ENCODE measurements around the gene CHST12.
"Not testable (repeated sequence)": the region's sequence is repeated elsewhere in the genome, so short reads cannot be mapped to it uniquely, and the experiment has no call there.

CHST12 gene

GRCh38 chr7:2403014-2403717 lies at the start of gene CHST12:
Gene CHST12 (plus strand): TSS chr7:2403611. CDS start chr7:2432640, 29,029 bp downstream.
- peak; percentile 94 for DNase-seq

- DNase-seq: peak; percentile 91
These were observed 49.5 kb upstream of the CHST12 start for GRCh38 chr7:2353936-2354185.

- DNase-seq: peak; percentile 97
These were observed 49.0 kb upstream of the CHST12 start, which contains the start of gene EIF3B for GRCh38 chr7:2354186-2354938. Gene EIF3B (plus strand): TSS chr7:2354827. CDS start chr7:2354922, 95 bp downstream.

- DNase-seq: no peak
These were observed 48.3 kb upstream of the CHST12 start for GRCh38 chr7:2354939-2355704.

- DNase-seq: no peak
These were observed 47.8 kb upstream of the CHST12 start for GRCh38 chr7:2355705-2356008.

DNA sequence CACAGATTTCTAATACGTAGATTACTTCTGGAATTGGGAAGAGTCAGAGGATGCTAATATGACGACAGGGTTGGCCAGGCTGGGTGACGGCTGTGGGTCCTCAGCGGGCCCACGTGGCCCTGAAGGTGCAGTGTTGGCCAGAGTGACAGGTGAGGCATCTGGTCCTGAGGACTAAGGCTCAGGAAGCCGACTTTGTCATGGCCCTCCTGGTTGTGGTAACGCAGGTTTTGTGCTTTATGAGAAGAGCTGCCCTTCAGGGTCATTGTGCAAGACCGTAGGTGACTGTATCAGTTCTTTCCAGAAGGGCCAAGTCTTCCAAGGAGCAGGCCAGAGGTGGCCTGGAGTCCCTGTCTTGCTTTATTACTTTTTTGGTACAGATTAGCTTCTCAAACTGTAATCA lies 46.2 kb upstream of the CHST12 start:
- no peak for DNase-seq

GRCh38 chr7:2357571-2357970 lies 45.8 kb upstream of the CHST12 start:
- DNase-seq: no peak

DNA sequence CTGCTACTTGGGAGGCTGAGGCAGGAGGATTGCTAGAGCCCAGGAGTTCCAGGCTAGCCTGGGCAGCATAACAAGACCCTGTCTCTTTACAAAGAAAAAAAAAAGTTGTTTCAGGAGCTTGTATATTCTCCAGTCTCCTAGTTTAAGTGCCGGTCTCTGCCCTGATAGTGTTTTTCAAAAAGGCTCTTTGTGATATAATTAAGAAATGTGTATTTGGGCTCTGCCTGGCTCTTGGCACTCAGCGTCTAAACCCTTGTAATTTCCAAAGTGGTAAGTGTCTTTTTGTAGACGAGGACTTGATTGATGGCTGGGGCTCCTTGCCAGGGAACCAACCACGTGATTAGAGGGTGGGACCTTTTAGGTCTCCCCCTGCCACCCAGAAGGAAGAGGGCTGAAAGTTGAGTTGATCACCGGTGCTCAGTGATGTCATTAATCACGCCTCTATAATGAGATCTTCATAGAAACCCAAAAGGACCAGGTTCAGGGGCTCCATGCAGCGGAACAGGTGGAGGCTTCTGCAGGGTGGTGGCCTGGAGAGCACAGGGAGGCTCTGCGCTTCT lies 44.4 kb upstream of the CHST12 start:
- no peak for DNase-seq

GRCh38 chr7:2359610-2360009 lies 43.8 kb upstream of the CHST12 start:
- DNase-seq: no peak

DNA sequence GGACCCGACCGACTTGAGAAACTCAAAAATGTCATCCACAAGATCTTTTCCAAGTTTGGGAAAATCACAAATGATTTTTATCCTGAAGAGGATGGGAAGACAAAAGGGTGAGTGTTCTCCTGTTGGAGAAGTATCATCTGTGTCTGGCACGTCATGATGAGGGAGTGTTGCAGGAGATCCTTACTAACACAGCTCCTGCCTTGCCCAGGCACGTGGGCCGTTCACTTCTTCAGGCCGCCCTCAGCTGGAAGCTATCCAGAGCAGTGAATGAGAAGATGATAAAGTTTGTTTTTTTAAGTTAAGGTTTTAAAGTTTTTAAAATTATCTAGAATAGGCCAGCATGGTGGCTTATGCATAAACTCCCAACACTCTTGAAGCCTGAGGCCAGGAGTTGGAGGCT lies 42.6 kb upstream of the CHST12 start:
- DNase-seq: no peak

GRCh38 chr7:2362385-2363088 lies 40.9 kb upstream of the CHST12 start:
- DNase-seq: no peak

- DNase-seq: no peak
These were observed 34.3 kb upstream of the CHST12 start for GRCh38 chr7:2369139-2369538.

GRCh38 chr7:2371329-2371728 lies 32.1 kb upstream of the CHST12 start:
- DNase-seq: no peak

DNA sequence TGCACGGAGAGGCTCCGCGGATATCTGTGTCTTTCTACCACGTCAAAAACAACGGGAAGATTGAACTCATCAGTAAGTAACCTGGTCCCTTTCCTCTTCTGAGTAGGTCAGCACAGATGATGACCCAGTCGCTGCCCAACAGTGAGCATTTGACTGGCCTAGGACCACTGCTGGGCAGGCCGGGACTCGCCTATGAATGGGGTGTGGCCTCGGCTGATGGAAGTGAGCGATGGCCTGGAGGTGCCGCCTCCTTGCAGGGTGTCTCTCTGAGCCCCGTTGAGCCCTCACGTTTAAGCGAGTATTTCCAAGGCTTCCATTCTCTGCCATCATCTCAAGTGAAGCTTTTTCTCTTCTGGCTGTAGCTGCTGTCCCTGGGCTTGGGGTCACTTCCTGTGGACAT lies 30.7 kb upstream of the CHST12 start:
- DNase-seq: no peak

DNA sequence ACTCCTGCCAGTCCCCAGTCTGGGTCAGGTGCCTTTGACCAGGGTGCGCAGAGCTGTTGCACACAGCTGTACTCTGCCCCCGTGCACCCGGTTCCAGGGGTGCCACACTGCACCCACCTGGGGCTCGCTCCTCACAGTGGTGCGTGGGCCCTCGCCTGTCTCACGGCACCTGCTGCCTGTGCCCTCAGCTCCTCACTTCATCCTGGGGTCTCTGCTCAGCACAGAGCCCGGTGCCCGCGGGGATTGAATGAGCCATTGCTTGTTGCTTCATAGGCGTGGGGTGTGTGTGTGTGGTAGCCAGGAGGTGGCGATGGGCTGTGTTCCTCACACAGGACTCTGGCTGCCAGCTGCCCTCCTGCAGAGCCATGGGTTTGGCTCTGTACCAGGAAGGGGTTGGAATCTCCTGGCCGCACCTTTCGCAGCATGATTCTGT lies 30.3 kb upstream of the CHST12 start:
- no peak for DNase-seq

GRCh38 chr7:2373646-2374045 lies 29.8 kb upstream of the CHST12 start:
- no peak for DNase-seq

GRCh38 chr7:2374401-2374800 lies 29.0 kb upstream of the CHST12 start:
- DNase-seq: no peak

DNA sequence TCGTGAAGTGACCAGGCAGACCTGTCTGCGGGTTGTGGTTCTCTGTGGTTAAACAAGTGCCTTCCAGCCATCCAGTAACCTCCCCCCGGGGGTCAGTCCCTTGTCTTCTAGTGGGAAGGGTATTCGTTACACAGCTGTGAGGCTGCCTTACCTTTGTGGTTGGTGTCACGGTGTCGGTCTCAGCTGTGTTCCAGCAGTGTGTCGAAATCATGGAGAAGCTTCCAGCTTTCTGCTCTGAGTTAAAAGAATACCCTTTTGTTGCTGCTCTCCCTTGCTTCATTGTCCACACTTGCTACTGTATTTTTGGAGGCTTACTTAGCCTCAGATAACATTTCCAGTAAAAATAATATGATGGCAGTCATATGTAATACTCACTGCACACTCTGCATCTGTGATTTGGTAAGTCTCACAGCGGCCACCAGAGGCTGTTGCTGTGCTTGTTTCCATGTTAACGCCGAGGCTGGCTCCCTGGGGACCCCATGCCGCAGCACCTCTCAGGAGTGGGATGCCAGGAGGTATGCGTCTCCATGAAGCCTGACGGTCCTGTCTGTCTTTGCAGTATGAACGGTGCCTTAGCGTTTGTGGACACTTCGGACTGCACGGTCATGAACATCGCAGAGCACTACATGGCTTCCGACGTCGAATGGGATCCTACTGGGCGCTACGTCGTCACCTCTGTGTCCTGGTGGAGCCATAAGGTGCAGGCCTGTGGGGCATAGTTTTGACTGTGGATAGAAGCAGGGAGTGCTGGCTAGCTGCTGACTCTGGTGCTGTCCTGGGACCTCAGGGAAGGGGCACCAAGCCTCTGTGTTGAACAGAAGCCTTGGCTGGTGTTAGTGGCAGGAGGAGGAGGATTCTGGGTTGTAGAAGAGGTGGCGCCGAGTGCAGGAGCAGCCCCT lies 28.3 kb upstream of the CHST12 start:
- DNase-seq: no peak

DNA sequence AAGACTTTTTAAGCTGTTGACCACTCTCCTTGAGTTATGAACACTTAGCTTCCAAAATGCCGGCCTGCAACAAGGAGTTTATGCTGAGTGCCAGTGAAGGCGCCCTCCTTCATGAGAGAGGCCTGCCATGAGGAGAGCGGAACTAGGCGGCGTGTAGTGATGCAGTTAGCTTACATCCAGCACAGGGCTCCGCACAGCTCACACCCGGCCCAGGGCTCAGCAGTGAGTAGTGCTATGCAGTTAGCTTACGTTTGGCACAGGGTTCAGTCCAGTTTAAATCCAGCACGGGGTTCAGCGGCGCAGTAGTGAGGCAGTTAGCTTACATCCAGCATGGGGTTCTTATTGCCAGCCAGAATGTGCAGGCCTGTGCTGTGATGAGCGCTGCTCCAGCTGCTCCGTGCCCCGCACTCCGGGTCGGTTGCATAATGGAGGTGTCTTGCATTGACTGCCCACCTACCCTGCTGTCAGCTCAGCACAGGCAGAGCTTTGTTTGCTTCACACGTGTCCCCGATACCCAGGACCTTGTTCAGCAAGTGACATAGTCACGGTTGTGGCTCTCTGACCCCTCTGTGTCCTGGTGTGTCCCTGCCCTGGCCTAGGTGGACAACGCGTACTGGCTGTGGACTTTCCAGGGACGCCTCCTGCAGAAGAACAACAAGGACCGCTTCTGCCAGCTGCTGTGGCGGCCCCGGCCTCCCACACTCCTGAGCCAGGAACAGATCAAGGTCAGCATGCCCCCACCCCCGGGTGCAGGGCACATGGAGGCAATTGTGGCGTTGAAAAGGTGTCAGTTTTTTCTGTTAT lies 26.9 kb upstream of the CHST12 start:
- DNase-seq: no peak

- DNase-seq: not testable (repeated sequence)
These were observed 25.9 kb upstream of the CHST12 start for GRCh38 chr7:2377492-2377891.

DNA sequence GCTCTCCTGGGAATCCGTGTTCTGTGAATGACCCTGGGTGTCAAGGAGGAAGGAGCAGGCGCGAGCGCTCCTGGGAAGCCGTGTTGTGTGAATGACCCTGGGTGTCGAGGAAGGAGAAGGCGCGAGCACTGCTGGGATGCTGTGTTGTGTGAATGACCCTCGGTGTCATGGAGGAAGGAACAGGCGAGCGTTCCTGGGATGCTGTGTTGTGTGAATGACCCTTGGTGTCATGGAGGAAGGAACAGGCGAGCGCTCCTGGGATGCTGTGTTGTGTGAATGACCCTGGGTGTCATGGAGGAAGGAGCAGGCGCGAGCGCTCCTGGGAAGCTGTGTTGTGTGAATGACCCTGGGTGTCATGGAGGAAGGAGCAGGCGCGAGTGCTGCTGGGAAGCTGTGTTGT lies 25.3 kb upstream of the CHST12 start:
- not testable (repeated sequence) for DNase-seq
